ENCODE measurements around the gene KIAA0930.

DNA sequence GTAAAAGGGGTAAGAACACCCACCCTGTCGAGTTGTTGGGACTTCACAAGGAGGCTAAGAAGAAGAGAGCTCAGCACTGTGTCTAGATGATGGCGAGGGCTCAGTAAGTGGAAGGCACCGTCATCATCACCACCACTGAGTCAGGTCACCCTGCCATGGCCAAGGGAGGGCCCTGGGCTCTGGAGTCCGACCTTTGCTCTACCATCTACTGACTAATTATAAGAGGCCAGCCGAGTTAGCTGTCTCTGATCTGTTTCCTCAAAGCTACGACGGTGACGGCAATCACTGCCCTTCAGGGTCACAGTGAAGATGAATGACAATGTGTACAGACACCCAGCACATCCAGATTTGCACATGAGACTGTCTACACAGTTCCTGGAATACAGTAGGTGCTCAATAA is 29.3 kb downstream of the KIAA0930 start:
- TF ChIP-seq, protein P1, sequence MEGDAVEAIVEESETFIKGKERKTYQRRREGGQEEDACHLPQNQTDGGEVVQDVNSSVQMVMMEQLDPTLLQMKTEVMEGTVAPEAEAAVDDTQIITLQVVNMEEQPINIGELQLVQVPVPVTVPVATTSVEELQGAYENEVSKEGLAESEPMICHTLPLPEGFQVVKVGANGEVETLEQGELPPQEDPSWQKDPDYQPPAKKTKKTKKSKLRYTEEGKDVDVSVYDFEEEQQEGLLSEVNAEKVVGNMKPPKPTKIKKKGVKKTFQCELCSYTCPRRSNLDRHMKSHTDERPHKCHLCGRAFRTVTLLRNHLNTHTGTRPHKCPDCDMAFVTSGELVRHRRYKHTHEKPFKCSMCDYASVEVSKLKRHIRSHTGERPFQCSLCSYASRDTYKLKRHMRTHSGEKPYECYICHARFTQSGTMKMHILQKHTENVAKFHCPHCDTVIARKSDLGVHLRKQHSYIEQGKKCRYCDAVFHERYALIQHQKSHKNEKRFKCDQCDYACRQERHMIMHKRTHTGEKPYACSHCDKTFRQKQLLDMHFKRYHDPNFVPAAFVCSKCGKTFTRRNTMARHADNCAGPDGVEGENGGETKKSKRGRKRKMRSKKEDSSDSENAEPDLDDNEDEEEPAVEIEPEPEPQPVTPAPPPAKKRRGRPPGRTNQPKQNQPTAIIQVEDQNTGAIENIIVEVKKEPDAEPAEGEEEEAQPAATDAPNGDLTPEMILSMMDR (conservative IDR thresholded peaks at IDR 0.05; ENCODE audit: low read depth in 2 of 2): no peak
- TF ChIP-seq EZH2 (IDR thresholded peaks at IDR 0.05; ENCODE audit: low read depth, unreplicated experiment) (no peak), POLR2AphosphoS5 (IDR thresholded peaks at IDR 0.05; ENCODE audit: low read depth) (no peak), JUNB (IDR thresholded peaks at IDR 0.05; ENCODE audit: unreplicated experiment) (no peak), ZNF114 (CRISPR knock-in tag; IDR thresholded peaks at IDR 0.05) (no peak)
- TF ChIP-seq, protein P2, sequence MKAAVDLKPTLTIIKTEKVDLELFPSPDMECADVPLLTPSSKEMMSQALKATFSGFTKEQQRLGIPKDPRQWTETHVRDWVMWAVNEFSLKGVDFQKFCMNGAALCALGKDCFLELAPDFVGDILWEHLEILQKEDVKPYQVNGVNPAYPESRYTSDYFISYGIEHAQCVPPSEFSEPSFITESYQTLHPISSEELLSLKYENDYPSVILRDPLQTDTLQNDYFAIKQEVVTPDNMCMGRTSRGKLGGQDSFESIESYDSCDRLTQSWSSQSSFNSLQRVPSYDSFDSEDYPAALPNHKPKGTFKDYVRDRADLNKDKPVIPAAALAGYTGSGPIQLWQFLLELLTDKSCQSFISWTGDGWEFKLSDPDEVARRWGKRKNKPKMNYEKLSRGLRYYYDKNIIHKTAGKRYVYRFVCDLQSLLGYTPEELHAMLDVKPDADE (IDR thresholded peaks at IDR 0.05): no peak

Data from GM23338 (cell line).